ENCODE data around the gene PDE4D. TPM values are rescaled to one million over a fixed set of nuclear protein-coding genes. Genes with fewer than 3 reads are reported as not detected.

PDE4D gene
- polyA plus RNA-seq, 1 donor (not counting 4 experiments of a cell fraction or from before 2014, with no cell fraction given): 3.6 TPM

GRCh38 chr5:59216841-59217240 is 676.7 kb downstream of the PDE4D start:
- no peaks in the 10 kb centered on the region for H3K9me3 ChIP-seq (ENCODE audit: control insufficient read depth, low read depth, low read length)
- H3K4me1 ChIP-seq (ENCODE audit: control insufficient read depth, extremely low read depth, insufficient read depth, low read length): no peaks in the 10 kb centered on the region
- no peaks in the 10 kb centered on the region for H3K36me3 ChIP-seq (ENCODE audit: control insufficient read depth in 2 of 2, extremely low read depth in 1 of 2, insufficient read depth in 2 of 2, low read length in 2 of 2)
- dilution Hi-C loops (cut with MboI; ENCODE audit: extremely low pct_ligation_motif_present, low sequenced_read_pairs): no loop called here
- H3K79me2 ChIP-seq (ENCODE audit: control insufficient read depth, insufficient read depth, low read length): no peaks in the 10 kb centered on the region
- H3K9me1 ChIP-seq (ENCODE audit: control insufficient read depth, extremely low read depth, insufficient read depth, low read length): no peaks in the 10 kb centered on the region
- H3K4me2 ChIP-seq (ENCODE audit: control insufficient read depth, extremely low read depth, insufficient read depth, low read depth, low read length): no peak overlapping the region
- H3K27ac ChIP-seq (ENCODE audit: control insufficient read depth, insufficient read depth, low read length): no peak overlapping the region
- DNase-seq (ENCODE audit: low read depth, low spot score) (no peak), FAIRE-seq (no peak)
- no peak overlapping the region for H3K9ac ChIP-seq (ENCODE audit: control insufficient read depth, extremely low read depth, insufficient read depth, low read length)
- TF ChIP-seq, protein P1, sequence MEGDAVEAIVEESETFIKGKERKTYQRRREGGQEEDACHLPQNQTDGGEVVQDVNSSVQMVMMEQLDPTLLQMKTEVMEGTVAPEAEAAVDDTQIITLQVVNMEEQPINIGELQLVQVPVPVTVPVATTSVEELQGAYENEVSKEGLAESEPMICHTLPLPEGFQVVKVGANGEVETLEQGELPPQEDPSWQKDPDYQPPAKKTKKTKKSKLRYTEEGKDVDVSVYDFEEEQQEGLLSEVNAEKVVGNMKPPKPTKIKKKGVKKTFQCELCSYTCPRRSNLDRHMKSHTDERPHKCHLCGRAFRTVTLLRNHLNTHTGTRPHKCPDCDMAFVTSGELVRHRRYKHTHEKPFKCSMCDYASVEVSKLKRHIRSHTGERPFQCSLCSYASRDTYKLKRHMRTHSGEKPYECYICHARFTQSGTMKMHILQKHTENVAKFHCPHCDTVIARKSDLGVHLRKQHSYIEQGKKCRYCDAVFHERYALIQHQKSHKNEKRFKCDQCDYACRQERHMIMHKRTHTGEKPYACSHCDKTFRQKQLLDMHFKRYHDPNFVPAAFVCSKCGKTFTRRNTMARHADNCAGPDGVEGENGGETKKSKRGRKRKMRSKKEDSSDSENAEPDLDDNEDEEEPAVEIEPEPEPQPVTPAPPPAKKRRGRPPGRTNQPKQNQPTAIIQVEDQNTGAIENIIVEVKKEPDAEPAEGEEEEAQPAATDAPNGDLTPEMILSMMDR (optimal IDR thresholded peaks at IDR 0.05 in 1 of 3, IDR thresholded peaks at IDR 0.05 in 1 of 3, conservative IDR thresholded peaks at IDR 0.05 in 1 of 3; ENCODE audit: extremely low read depth in 1 of 3, insufficient read depth in 2 of 3, low read length in 3 of 3): no peak
- TF ChIP-seq EZH2 (IDR thresholded peaks at IDR 0.05; ENCODE audit: low read length): no peak
- no peak overlapping the region for H3K4me3 ChIP-seq (ENCODE audit: control insufficient read depth in 2 of 3, extremely low read depth in 1 of 3, insufficient read depth in 2 of 3, low read depth in 1 of 3, low read length in 3 of 3)
- H2AFZ ChIP-seq (ENCODE audit: control insufficient read depth, low read length): no peak overlapping the region
- no peaks in the 10 kb centered on the region for H4K20me1 ChIP-seq (ENCODE audit: control insufficient read depth, extremely low read depth, insufficient read depth, low read length)
- no peaks in the 10 kb centered on the region for H3K27me3 ChIP-seq (ENCODE audit: control insufficient read depth, extremely low read depth, insufficient read depth, low read length)

GRCh38 chr5:59212596-59212995 is 680.9 kb downstream of the PDE4D start:
- Histone ChIP-seq H3K27me3 (ENCODE audit: control insufficient read depth, extremely low read depth, insufficient read depth, low read length) (no peaks in the 10 kb centered on the region), H2AFZ (ENCODE audit: control insufficient read depth, low read length) (no peak overlapping the region), H3K79me2 (ENCODE audit: control insufficient read depth, insufficient read depth, low read length) (no peaks in the 10 kb centered on the region), H3K9me3 (ENCODE audit: control insufficient read depth, low read depth, low read length) (no peaks in the 10 kb centered on the region), H3K4me3 (ENCODE audit: control insufficient read depth in 2 of 3, extremely low read depth in 1 of 3, insufficient read depth in 2 of 3, low read depth in 1 of 3, low read length in 3 of 3) (no peak overlapping the region), H3K9ac (ENCODE audit: control insufficient read depth, extremely low read depth, insufficient read depth, low read length) (no peak overlapping the region), H3K36me3 (ENCODE audit: control insufficient read depth in 2 of 2, extremely low read depth in 1 of 2, insufficient read depth in 2 of 2, low read length in 2 of 2) (no peaks in the 10 kb centered on the region), H3K4me1 (ENCODE audit: control insufficient read depth, extremely low read depth, insufficient read depth, low read length) (no peaks in the 10 kb centered on the region), H4K20me1 (ENCODE audit: control insufficient read depth, extremely low read depth, insufficient read depth, low read length) (no peaks in the 10 kb centered on the region), H3K4me2 (ENCODE audit: control insufficient read depth, extremely low read depth, insufficient read depth, low read depth, low read length) (no peak overlapping the region), H3K27ac (ENCODE audit: control insufficient read depth, insufficient read depth, low read length) (no peak overlapping the region), H3K9me1 (ENCODE audit: control insufficient read depth, extremely low read depth, insufficient read depth, low read length) (no peaks in the 10 kb centered on the region)
- DNase-seq (ENCODE audit: low read depth, low spot score) (no peak), FAIRE-seq (no peak)
- TF ChIP-seq, protein P1 (optimal IDR thresholded peaks at IDR 0.05 in 1 of 3, IDR thresholded peaks at IDR 0.05 in 1 of 3, conservative IDR thresholded peaks at IDR 0.05 in 1 of 3; ENCODE audit: extremely low read depth in 1 of 3, insufficient read depth in 2 of 3, low read length in 3 of 3): no peak
- TF ChIP-seq EZH2 (IDR thresholded peaks at IDR 0.05; ENCODE audit: low read length): no peak
- dilution Hi-C loops (cut with MboI; ENCODE audit: extremely low pct_ligation_motif_present, low sequenced_read_pairs): no loop called here
